ENCODE data around the gene LPP. TPM values are rescaled to one million over a fixed set of nuclear protein-coding genes. Genes with fewer than 3 reads are reported as not detected.

The LPP gene
- total RNA-seq, 2 donors from 2014 or later: 170 to 246 TPM

DNA sequence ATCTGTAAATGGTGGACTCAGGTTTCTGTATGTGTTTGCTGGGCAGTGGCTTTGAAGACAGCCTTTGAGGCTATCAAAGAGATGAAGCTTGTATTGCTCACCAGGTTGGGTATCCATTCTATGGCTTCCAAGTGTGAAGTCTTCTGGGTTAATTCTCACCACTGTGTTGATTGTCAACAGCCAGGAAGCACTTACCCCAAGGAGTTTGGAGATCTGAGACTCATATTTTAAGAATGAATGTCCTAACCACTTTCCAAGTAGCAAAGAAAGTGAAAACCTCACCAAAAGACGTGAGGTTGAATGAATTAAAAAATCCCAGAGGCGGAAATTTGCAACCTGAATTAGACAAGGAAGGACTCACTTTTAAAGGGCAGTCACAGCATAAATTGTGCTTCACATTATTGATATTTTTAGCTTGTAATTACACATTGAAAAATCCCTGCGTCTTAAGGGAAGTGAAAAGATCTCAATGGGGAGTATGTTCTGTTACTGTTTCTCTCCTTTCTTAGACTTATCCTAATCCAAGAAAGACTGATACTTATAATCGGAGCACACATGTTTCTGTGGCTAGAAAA lies 713.8 kb downstream of the LPP start:
- TF ChIP-seq CTCF (IDR thresholded peaks at IDR 0.05): no peak
- Histone ChIP-seq H3K27ac (no peak overlapping the region), H3K9ac (ENCODE audit: low read depth in 2 of 2, low read length in 2 of 2) (no peak overlapping the region), H3K4me3 (no peak overlapping the region), H3K9me3 (no peaks in the 10 kb centered on the region), H3K36me3 (no peaks in the 10 kb centered on the region), H3K4me1 (no peaks in the 10 kb centered on the region), H3K27me3 (no peaks in the 10 kb centered on the region)
- intact Hi-C loops (cut with DNase I): no loop called here
- DNase-seq: no peak

- Histone ChIP-seq H3K36me3 (no peaks in the 10 kb centered on the region), H3K9me3 (no peaks in the 10 kb centered on the region), H3K4me1 (no peaks in the 10 kb centered on the region), H3K27ac (no peak overlapping the region), H3K27me3 (no peaks in the 10 kb centered on the region), H3K9ac (ENCODE audit: low read depth in 2 of 2, low read length in 2 of 2) (no peak overlapping the region), H3K4me3 (no peak overlapping the region)
- intact Hi-C loops (cut with DNase I): no loop called here
- no peak for TF ChIP-seq CTCF (IDR thresholded peaks at IDR 0.05)
- DNase-seq: no peak
These were observed 714.8 kb downstream of the LPP start for GRCh38 chr3:188868803-188869202.

GRCh38 chr3:188869628-188870027 lies 715.7 kb downstream of the LPP start:
- Histone ChIP-seq H3K9ac (ENCODE audit: low read depth in 2 of 2, low read length in 2 of 2) (no peak overlapping the region), H3K4me3 (no peak overlapping the region), H3K27me3 (no peaks in the 10 kb centered on the region), H3K4me1 (no peaks in the 10 kb centered on the region), H3K9me3 (no peaks in the 10 kb centered on the region), H3K27ac (no peak overlapping the region), H3K36me3 (no peaks in the 10 kb centered on the region)
- no peak for TF ChIP-seq CTCF (IDR thresholded peaks at IDR 0.05)
- intact Hi-C loops (cut with DNase I): no loop called here
- DNase-seq: no peak

DNA sequence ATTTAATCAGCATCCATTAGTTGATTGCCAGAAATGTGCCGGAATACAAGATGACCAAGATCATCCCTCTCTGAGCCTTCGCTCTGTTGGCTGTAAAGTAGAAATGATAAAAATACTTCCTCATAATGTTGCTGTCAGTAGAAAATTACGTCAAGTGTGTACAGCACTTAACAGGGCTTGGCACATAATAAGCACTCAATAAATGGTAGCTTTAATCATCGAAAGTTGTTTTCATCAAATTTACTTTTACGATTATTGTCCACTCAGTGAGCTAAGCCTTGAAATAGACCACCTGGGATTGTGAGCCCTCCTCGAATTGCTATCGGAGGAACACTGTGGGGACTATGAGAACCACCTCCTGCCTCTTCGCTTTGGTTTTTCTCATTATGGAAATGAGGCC lies 716.5 kb downstream of the LPP start:
- Histone ChIP-seq H3K4me3 (no peak overlapping the region), H3K27ac (no peak overlapping the region), H3K4me1 (no peaks in the 10 kb centered on the region), H3K9me3 (no peaks in the 10 kb centered on the region), H3K27me3 (no peaks in the 10 kb centered on the region), H3K36me3 (no peaks in the 10 kb centered on the region), H3K9ac (ENCODE audit: low read depth in 2 of 2, low read length in 2 of 2) (no peak overlapping the region)
- TF ChIP-seq CTCF (IDR thresholded peaks at IDR 0.05): no peak
- DNase-seq: no peak
- intact Hi-C loops (cut with DNase I): no loop called here

GRCh38 chr3:188874576-188874975 lies 720.6 kb downstream of the LPP start:
- Histone ChIP-seq H3K9ac (ENCODE audit: low read depth in 2 of 2, low read length in 2 of 2) (no peak overlapping the region), H3K4me3 (no peak overlapping the region), H3K27me3 (no peaks in the 10 kb centered on the region), H3K27ac (no peak overlapping the region), H3K36me3 (no peaks in the 10 kb centered on the region), H3K4me1 (no peaks in the 10 kb centered on the region), H3K9me3 (no peaks in the 10 kb centered on the region)
- intact Hi-C loops (cut with DNase I): no loop called here
- no peak for TF ChIP-seq CTCF (IDR thresholded peaks at IDR 0.05)
- DNase-seq: no peak

Measured in colonic mucosa (tissue), 4 donors.